ENCODE measurements around the gene CNTN6. TPM values are rescaled to one million over a fixed set of nuclear protein-coding genes. Genes with fewer than 3 reads are reported as not detected.

CNTN6 gene
- total RNA-seq, 1 experiment from 2014 or later, result not detected

GRCh38 chr3:1394188-1394587 is 301.4 kb downstream of the CNTN6 start:
- no peak overlapping the region for H3K4me3 ChIP-seq (ENCODE audit: low read depth in 2 of 2, low read length in 2 of 2)
- POLR2A ChIA-PET, result no interaction called here
- DNase-seq (ENCODE audit: low read depth, low spot score) (no peak), ATAC-seq (no peak)
- BruUV-seq (replicated peaks), result no TSS peak
- intact Hi-C loops (cut with micrococcal nuclease; ENCODE audit: unreplicated experiment), result no loop called here
- in situ Hi-C loops (cut with HindIII; ENCODE audit: low pct_unique_long_range_greater_than_20kb, low sequenced_read_pairs), result no loop called here
- TF ChIP-seq REST (IDR thresholded peaks at IDR 0.05; ENCODE audit: insufficient read depth in 1 of 2, low read depth in 2 of 2, low read length in 1 of 2) (no peak), SIN3A (IDR thresholded peaks at IDR 0.05; ENCODE audit: borderline replicate concordance, insufficient read depth, low read depth, low read length) (no peak), TCF7L2 (IDR thresholded peaks at IDR 0.05; ENCODE audit: low read depth, low read length) (no peak)
- CTCF ChIA-PET, result no interaction called here
- no peaks in the 10 kb centered on the region for H3K4me1 ChIP-seq (ENCODE audit: control insufficient read depth, insufficient read depth, low read length)
- no peak overlapping the region for H3K27ac ChIP-seq (ENCODE audit: low read length)
- H3K36me3 ChIP-seq (ENCODE audit: control insufficient read depth, insufficient read depth, low read length), result no peaks in the 10 kb centered on the region
- no peaks in the 10 kb centered on the region for H3K27me3 ChIP-seq (ENCODE audit: control insufficient read depth, insufficient read depth, low read length)
- H3K9me3 ChIP-seq (ENCODE audit: control insufficient read depth, insufficient read depth, low read depth, low read length), result no peaks in the 10 kb centered on the region

GRCh38 chr3:1400571-1400970 is 307.7 kb downstream of the CNTN6 start:
- TF ChIP-seq REST (IDR thresholded peaks at IDR 0.05; ENCODE audit: insufficient read depth in 1 of 2, low read depth in 2 of 2, low read length in 1 of 2) (no peak), TCF7L2 (IDR thresholded peaks at IDR 0.05; ENCODE audit: low read depth, low read length) (no peak), CTCF (IDR thresholded peaks at IDR 0.05) (no peak), POLR2AphosphoS5 (IDR thresholded peaks at IDR 0.05; ENCODE audit: low read depth, low read length) (no peak), SIN3A (IDR thresholded peaks at IDR 0.05; ENCODE audit: borderline replicate concordance, insufficient read depth, low read depth, low read length) (no peak)
- no TSS peak for BruUV-seq (replicated peaks)
- CTCF ChIA-PET, result no interaction called here
- POLR2A ChIA-PET, result no interaction called here
- Histone ChIP-seq H3K36me3 (ENCODE audit: control insufficient read depth, insufficient read depth, low read length) (no peaks in the 10 kb centered on the region), H3K4me1 (ENCODE audit: control insufficient read depth, insufficient read depth, low read length) (no peaks in the 10 kb centered on the region), H3K27me3 (ENCODE audit: control insufficient read depth, insufficient read depth, low read length) (no peaks in the 10 kb centered on the region), H3K4me3 (ENCODE audit: low read depth in 2 of 2, low read length in 2 of 2) (no peak overlapping the region), H3K27ac (ENCODE audit: low read length) (no peak overlapping the region), H3K9me3 (ENCODE audit: control insufficient read depth, insufficient read depth, low read depth, low read length) (no peaks in the 10 kb centered on the region)
- ATAC-seq (no peak), DNase-seq (ENCODE audit: low read depth, low spot score) (no peak)
- in situ Hi-C loops (cut with HindIII; ENCODE audit: low pct_unique_long_range_greater_than_20kb, low sequenced_read_pairs), result no loop called here
- intact Hi-C loops (cut with micrococcal nuclease; ENCODE audit: unreplicated experiment), result no loop called here

Data from Panc1 (cell line).